ENCODE results near the gene HOXB8.

Gene HOXB8

GRCh38 chr17:48647963-48648245 lies 32.8 kb upstream of the HOXB8 start:
- WGBS: no CpG with 5 or more reads among the region's 1 CpG
- H3K36me3 ChIP-seq (ENCODE audit: control insufficient read depth in 1 of 2, insufficient read depth in 2 of 2, low read depth in 1 of 2, low read length in 2 of 2): no peaks in the 10 kb centered on the region
- H4K91ac ChIP-seq (ENCODE audit: low read length): peak overlapping the region; percentile 77
- no peak overlapping the region for H2BK5ac ChIP-seq (ENCODE audit: low read depth, low read length, poor library complexity, severe bottlenecking)
- peak overlapping the region; percentile 11 to 76 for H2BK12ac ChIP-seq (ENCODE audit: low read length in 2 of 2)
- H3K18ac ChIP-seq (ENCODE audit: low read depth in 1 of 2, low read length in 2 of 2): peak overlapping the region in 1 of 2 experiments; percentile 87
- H3K27me3 ChIP-seq (ENCODE audit: control insufficient read depth in 1 of 2, insufficient read depth in 1 of 2, low read length in 2 of 2): peaks cover 59 to 76% of the 10 kb centered on the region in 2 experiments
- H3K9me3 ChIP-seq (ENCODE audit: control insufficient read depth, low read length): no peaks in the 10 kb centered on the region
- no peak overlapping the region for H2BK15ac ChIP-seq (ENCODE audit: low read depth, poor library complexity, severe bottlenecking)
- no peak overlapping the region for H2BK120ac ChIP-seq (ENCODE audit: low read depth, low read length)
- no peaks in the 10 kb centered on the region for H3K79me1 ChIP-seq (replicated peaks; ENCODE audit: low read length, poor library complexity, severe bottlenecking)
- peak overlapping the region; percentile 14 for H4K8ac ChIP-seq (ENCODE audit: low read length)
- peaks cover 14% of the 10 kb centered on the region for H3K4me1 ChIP-seq (ENCODE audit: control insufficient read depth, insufficient read depth, low read depth, low read length)
- H2AK5ac ChIP-seq (ENCODE audit: low read length, severe bottlenecking): no peak overlapping the region
- H3K4ac ChIP-seq (ENCODE audit: low read depth in 1 of 2, low read length in 2 of 2): peak overlapping the region in 1 of 2 experiments; percentile 72
- H3K14ac ChIP-seq (ENCODE audit: low read length in 2 of 2): peak overlapping the region in 1 of 2 experiments; percentile 86
- H3K4me3 ChIP-seq (ENCODE audit: insufficient read depth in 1 of 2, low read depth in 1 of 2, low read length in 2 of 2): peak overlapping the region in 1 of 2 experiments; percentile 77
- no peak overlapping the region for H3K27ac ChIP-seq (ENCODE audit: low read length, poor library complexity, severe bottlenecking)
- peak overlapping the region; percentile 64 for H2AFZ ChIP-seq (ENCODE audit: low read depth, low read length)
- no peak overlapping the region for H3K4me2 ChIP-seq (ENCODE audit: low read length, poor library complexity, severe bottlenecking)
- H3K9ac ChIP-seq (ENCODE audit: low read length): no peak overlapping the region
- H3K23ac ChIP-seq (ENCODE audit: low read length in 2 of 2): peak overlapping the region in 1 of 2 experiments; percentile 81
- DNase-seq: no peak

DNA sequence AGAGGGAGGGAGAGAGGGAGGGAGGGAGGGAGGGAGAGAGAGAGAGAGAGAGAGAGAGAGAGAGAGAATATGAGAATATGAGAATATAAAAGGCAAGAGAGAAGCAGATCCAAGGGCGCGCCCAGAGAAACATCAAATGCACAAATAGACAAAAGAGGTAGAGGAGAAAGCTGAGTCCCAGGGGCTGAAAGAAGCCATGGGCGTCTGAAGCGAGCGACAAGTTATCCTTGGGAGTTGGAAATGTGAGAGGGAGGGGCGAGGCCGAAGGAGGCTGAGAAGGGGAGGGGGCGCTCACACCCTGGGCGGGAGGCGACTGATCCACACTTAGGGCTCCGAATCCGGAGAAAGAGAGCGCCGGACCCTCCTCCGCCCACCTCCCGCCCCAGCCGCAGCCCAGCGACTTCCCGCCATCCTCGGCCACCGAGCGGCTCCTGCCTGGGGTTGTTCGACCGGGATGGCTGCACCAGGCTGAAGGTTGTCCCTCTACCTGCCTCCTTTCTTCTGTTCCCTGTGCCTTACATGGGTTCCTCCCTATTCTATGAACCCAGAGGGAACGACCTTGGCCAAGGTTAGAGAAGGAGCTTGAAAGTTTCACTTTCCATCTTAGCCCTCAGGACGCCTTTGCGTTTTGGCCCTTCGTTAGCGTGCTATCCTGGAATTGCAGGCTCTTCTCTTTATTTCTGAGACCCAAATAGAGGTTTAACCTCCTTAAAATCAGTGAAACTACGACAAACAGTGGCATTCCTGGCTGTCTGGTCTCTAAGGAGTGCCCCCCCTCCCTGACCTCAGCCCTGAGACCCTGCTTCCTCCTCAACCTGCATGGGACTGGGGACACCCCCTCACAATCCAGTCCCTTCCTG lies 32.2 kb upstream of the HOXB8 start:
- Histone ChIP-seq H3K79me1 (replicated peaks; ENCODE audit: low read length, poor library complexity, severe bottlenecking) (no peaks in the 10 kb centered on the region), H4K91ac (ENCODE audit: low read length) (peak overlapping the region; percentile 77), H3K9ac (ENCODE audit: low read length) (no peak overlapping the region), H3K18ac (ENCODE audit: low read depth in 1 of 2, low read length in 2 of 2) (peak overlapping the region; percentile 75 to 93), H3K23ac (ENCODE audit: low read length in 2 of 2) (peak overlapping the region in 1 of 2 experiments; percentile 81), H3K27me3 (ENCODE audit: control insufficient read depth in 1 of 2, insufficient read depth in 1 of 2, low read length in 2 of 2) (peaks cover 65 to 82% of the 10 kb centered on the region in 2 experiments), H2BK5ac (ENCODE audit: low read depth, low read length, poor library complexity, severe bottlenecking) (no peak overlapping the region), H2BK120ac (ENCODE audit: low read depth, low read length) (peak overlapping the region; percentile 89), H3K4ac (ENCODE audit: low read depth in 1 of 2, low read length in 2 of 2) (peak overlapping the region; percentile 66 to 91), H2BK12ac (ENCODE audit: low read length in 2 of 2) (peak overlapping the region; percentile 11 to 93), H3K27ac (ENCODE audit: low read length, poor library complexity, severe bottlenecking) (no peak overlapping the region), H3K14ac (ENCODE audit: low read length in 2 of 2) (peak overlapping the region in 1 of 2 experiments; percentile 86), H3K4me3 (ENCODE audit: insufficient read depth in 1 of 2, low read depth in 1 of 2, low read length in 2 of 2) (peak overlapping the region in 1 of 2 experiments; percentile 77), H3K36me3 (ENCODE audit: control insufficient read depth in 1 of 2, insufficient read depth in 2 of 2, low read depth in 1 of 2, low read length in 2 of 2) (no peaks in the 10 kb centered on the region), H3K4me1 (ENCODE audit: control insufficient read depth, insufficient read depth, low read depth, low read length) (peaks cover 18% of the 10 kb centered on the region), H2BK15ac (ENCODE audit: low read depth, poor library complexity, severe bottlenecking) (peak overlapping the region; percentile 96), H2AK5ac (ENCODE audit: low read length, severe bottlenecking) (no peak overlapping the region), H3K4me2 (ENCODE audit: low read length, poor library complexity, severe bottlenecking) (peak overlapping the region; percentile 63), H4K8ac (ENCODE audit: low read length) (peak overlapping the region; percentile 66), H3K9me3 (ENCODE audit: control insufficient read depth, low read length) (no peaks in the 10 kb centered on the region), H2AFZ (ENCODE audit: low read depth, low read length) (peak overlapping the region; percentile 80)
- peak; percentile 81 for DNase-seq
- WGBS: 1% methylated on average over 28 of the region's 30 CpGs

DNA sequence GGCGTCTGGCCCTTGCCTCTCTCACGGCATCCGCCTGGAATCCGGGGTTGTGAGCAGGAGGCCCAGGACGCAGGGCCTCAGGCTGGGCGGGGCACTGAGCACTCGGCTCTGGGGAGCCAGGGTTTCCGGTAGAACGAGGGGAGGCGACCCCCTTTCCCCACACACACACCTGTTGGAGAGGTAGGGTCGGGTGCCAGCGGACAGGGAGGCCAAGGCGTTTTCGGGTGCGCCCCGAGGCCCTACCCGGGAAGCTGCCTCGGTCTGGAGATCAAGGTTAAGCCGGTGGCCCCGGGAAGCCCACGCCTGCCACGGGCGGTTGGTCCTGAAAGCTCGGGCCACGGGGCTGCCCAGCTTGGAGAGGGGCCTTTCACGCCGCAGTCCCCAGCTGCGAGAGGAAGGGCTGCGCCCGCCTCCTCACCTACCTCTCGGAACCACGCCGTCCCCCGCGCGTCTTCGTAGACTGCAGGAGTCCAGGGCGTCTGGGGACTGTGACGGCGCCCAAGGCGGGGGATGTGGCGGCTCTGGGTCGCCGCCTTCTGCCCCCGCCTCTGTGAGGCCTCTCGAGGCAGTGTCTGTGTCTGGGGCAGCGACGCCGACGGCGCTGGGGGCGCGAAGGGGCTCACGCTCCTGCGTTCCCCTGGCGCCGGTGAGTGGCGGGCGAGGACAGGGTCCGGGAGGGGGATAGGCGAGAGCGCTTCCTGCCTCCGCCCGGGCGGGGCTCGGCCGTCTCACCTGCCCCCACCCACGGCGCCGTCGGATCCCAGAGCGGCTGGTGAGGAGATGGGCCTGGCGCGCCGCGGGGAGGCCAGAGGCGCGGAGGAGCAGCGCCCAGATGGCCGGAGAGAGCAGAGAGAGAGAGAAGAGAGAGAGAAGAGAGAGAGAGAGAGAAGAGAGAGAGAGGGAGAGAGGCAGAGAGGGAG lies 31.4 kb upstream of the HOXB8 start:
- Histone ChIP-seq H3K4ac (ENCODE audit: low read depth in 1 of 2, low read length in 2 of 2) (peak overlapping the region; percentile 8 to 78), H3K4me1 (ENCODE audit: control insufficient read depth, insufficient read depth, low read depth, low read length) (peaks cover 18% of the 10 kb centered on the region), H3K27me3 (ENCODE audit: control insufficient read depth in 1 of 2, insufficient read depth in 1 of 2, low read length in 2 of 2) (peaks cover 73 to 91% of the 10 kb centered on the region in 2 experiments), H2BK5ac (ENCODE audit: low read depth, low read length, poor library complexity, severe bottlenecking) (no peak overlapping the region), H3K9ac (ENCODE audit: low read length) (no peak overlapping the region), H3K9me3 (ENCODE audit: control insufficient read depth, low read length) (no peaks in the 10 kb centered on the region), H3K36me3 (ENCODE audit: control insufficient read depth in 1 of 2, insufficient read depth in 2 of 2, low read depth in 1 of 2, low read length in 2 of 2) (no peaks in the 10 kb centered on the region), H3K27ac (ENCODE audit: low read length, poor library complexity, severe bottlenecking) (no peak overlapping the region), H3K18ac (ENCODE audit: low read depth in 1 of 2, low read length in 2 of 2) (peak overlapping the region; percentile 79 to 97), H2AK5ac (ENCODE audit: low read length, severe bottlenecking) (no peak overlapping the region), H2BK15ac (ENCODE audit: low read depth, poor library complexity, severe bottlenecking) (peak overlapping the region; percentile 75), H2BK12ac (ENCODE audit: low read length in 2 of 2) (peak overlapping the region in 1 of 2 experiments; percentile 96), H3K4me3 (ENCODE audit: insufficient read depth in 1 of 2, low read depth in 1 of 2, low read length in 2 of 2) (no peak overlapping the region), H4K91ac (ENCODE audit: low read length) (peak overlapping the region; percentile 95), H3K79me1 (replicated peaks; ENCODE audit: low read length, poor library complexity, severe bottlenecking) (no peaks in the 10 kb centered on the region), H2AFZ (ENCODE audit: low read depth, low read length) (peak overlapping the region; percentile 6), H3K14ac (ENCODE audit: low read length in 2 of 2) (peak overlapping the region in 1 of 2 experiments; percentile 87), H2BK120ac (ENCODE audit: low read depth, low read length) (peak overlapping the region; percentile 71), H3K23ac (ENCODE audit: low read length in 2 of 2) (peak overlapping the region in 1 of 2 experiments; percentile 57), H4K8ac (ENCODE audit: low read length) (peak overlapping the region; percentile 91), H3K4me2 (ENCODE audit: low read length, poor library complexity, severe bottlenecking) (peak overlapping the region; percentile 41)
- peak; percentile 77 for DNase-seq
- WGBS: under 1% methylated on average over 69 of the region's 80 CpGs

Measured in mesenchymal stem cell (in vitro differentiated cells and primary cell).